Activated CD8-positive, alpha-beta memory T cell treated with anti-CD3 and anti-CD28 coated beads, Interleukin-2, amount 50 U/mL, for 4 hours (primary cell): ENCODE measurements around the gene PNCK.
"Not testable (repeated sequence)": the region's sequence is repeated elsewhere in the genome, so short reads cannot be mapped to it uniquely, and the experiment has no call there.

Experiments
- DNase-seq: peaks from one replicate; pipeline ENCODE4 v3.0.0-alpha.2; 2020

The PNCK gene

DNA sequence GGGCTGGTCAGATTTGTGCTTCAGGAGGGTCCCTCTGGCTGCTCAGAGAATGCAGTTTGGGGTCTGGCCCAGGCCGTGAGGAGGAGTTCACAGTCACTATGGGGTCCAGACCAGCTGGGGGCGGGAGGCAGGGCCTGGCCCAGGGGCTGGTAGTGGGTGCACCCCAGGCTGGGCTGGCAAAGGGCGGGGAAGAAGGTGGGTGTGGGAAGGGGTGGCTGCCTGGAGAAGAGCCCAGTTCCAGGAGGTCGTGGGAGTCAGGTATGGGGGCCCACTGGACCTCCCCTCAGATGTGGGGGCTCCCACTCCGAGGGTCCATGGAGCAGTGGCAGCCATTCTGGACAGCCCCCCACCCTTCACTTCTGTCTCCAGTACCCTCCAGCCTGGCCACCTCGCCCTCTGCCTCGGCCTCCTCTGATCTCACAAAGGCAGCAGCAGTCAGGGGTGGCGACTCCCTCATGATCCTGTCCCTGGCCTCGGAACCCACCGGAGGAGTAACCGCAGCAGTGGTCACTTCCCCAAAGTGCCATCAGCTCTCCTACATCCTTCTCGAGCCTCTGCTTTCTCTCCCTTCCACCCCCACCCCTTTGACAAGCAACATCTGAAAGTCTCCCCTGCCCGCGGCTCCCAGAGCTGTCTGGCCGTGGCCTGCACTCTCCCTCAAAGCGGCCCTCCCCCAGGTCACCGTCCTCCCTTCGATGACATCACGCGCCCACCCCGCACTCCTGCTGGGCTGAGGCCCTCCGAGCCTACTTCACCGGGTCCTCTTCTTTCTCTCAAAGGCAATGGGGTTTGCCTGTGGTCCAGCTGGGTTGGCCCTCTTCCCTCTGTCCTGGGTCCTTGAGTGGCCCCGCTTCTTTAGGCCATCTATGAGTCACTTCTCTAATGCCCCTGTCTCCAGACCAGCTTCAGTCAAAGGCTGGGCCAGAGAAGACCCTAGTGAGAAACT is 12.4 kb upstream of the PNCK start:
- DNase-seq, result no peak

DNA sequence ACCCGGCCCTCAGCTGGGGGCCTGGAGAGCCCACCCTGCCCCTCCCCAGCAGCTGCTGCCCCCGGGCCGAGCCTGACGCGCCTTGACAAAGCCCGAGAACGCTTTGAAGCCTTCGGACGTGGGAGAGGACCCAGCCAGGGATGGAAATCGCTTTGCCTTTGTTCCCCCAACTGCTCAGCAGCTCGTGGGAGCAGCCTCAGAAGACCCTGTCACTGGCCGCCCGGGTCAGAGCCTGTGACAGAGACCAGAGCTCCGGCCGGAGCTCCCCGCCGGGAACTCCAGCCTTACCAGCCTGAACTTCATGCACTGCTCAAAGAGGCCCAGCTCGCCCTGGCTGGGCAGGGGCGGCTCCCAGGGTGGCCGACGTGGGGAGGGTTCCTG is 11.5 kb upstream of the PNCK start:
- DNase-seq, result no peak

DNA sequence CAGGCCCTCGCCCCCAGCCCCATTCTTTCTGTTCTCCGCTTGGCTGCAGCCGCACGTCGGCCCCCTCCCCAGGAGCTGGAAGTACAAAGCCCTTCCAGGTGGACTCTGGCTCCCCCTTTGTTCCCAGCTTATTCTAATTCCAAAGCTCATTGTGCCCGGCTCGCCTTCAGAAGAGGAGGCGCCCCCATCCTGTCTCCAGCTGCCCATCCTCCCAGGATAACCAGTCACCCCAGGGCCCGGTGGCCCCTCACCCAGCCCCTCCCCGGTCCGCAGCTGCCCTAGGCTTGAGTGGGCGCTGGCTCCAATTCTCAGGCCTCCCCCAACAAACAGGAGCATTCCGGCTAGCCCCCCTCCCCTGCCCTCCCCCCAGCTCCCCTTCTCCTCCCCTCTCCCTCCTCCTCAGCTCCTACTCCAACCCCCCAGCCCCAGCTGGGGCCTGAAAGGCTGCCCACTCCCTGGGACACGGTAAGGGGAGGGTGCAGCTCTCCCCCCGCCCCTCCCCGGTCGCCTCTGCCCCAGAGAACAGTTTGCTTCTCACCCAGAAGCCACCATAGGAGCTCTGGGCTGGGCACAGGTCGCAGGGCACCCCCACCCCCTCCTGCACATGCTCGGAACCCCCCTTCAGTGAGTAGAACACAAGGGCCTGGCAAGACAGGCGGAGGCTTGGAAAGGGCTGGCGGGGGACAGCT is 11.0 kb upstream of the PNCK start:
- DNase-seq, result peak; percentile 12

DNA sequence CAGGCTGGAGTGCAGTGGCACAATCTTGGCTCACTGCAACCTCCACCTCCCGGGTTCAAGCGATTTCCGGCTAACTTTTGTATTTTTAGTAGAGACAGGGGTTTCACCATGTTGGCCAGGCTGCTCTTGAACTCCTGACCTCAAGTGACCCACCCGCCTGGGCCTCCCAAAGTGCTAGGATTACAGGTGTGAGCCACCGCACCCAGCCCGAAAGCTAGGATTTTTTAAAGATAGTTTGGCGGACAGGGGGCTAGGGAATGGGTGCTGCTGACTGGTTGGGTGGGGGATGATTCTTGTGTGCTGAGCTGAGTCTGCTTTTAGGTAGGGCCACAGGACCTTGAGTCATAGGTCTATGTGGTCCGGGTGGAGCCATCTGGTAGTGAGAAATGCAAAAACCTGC is 9.9 kb upstream of the PNCK start:
- DNase-seq, result not testable (repeated sequence)

DNA sequence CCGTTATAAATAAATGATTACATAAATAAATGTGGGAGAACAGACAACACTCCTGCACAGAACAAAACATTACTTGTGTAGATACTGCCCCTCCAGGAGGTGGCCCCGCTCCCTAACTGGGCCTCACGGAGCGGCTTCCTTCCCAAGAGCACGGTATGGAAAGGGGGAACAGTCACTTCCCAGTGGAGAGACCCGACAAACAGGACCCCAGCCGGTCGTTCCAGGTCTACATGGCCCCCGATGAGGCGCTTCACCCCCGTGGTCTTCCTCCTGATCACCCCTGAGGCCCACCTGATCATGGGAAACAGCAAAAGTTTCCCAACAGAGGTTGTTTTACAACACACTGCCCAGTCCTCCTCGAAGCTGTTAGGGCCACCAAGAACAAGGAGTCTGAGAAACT is 7.6 kb upstream of the PNCK start:
- DNase-seq, result no peak

DNA sequence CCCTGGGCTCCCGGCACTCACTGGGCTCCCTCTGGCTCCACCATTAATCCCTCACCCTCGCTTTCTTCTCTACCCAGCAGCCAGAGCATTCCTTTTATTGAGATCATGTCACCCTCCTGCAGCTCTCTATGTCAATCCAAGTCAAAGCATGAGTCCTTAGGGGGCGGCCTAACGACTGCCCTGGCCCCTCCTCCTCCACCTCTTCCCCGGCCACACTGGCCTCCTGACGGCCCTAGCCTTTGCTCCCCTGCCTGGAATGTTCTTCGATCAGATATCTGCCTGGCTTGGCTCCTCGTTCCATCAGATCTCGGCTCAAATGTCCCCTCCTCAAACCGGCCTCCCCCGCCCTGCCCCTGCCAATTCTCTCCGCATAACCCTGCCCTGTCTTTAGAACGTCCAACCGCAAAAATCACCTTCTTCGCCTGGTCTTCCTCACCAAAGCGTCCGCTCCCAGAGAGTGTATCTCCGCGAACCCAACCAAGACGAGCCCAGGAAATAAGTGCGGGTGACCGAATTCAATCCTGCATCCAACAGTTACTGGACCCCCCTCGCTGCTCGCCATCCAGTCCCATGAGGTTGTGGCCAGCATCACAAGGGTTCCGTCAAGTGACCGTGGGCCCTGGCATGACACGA is 722 bp upstream of the PNCK start:
- DNase-seq, result no peak

DNA sequence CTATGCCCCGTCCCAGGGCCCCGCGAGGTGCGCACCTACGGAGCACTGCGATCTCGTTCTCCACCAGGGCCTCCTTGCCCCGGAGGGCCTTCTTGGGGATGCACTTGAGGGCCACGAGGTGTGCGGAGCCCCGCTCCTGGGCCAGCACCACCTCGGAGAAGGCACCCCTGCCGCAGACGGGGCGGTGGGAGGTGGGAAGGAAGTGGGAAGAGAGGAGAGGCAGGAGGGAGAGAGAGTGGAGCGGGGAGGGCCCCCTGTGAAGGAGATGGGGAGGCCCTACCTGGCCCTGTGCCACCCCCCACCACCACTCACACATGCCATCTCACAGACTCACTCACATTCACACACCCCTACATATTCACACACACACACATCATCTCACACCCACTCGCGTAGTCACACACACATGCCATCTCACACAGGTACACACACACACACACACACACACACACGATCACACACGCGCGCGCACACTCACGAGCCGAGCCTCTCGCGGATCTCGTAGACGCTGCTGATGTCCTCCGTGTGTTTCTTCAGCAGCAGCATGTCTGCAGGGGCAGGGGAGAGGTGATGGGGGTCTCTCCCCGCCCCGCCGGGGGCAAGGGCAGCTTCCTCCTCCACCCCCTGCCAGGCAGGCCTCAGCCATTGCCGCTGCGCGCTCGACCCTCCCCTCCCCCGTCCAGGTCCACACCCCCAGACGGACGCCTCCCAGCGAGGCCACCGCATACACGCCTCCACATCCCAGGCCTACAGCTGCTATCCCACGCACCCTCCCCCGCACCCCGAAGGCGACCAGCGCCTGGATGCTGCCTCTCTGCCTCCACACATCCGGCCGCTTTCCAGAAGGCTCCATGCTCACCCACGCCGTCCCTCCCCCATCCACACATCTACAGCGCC is 834 bp downstream of the PNCK start:
- no peak for DNase-seq

DNA sequence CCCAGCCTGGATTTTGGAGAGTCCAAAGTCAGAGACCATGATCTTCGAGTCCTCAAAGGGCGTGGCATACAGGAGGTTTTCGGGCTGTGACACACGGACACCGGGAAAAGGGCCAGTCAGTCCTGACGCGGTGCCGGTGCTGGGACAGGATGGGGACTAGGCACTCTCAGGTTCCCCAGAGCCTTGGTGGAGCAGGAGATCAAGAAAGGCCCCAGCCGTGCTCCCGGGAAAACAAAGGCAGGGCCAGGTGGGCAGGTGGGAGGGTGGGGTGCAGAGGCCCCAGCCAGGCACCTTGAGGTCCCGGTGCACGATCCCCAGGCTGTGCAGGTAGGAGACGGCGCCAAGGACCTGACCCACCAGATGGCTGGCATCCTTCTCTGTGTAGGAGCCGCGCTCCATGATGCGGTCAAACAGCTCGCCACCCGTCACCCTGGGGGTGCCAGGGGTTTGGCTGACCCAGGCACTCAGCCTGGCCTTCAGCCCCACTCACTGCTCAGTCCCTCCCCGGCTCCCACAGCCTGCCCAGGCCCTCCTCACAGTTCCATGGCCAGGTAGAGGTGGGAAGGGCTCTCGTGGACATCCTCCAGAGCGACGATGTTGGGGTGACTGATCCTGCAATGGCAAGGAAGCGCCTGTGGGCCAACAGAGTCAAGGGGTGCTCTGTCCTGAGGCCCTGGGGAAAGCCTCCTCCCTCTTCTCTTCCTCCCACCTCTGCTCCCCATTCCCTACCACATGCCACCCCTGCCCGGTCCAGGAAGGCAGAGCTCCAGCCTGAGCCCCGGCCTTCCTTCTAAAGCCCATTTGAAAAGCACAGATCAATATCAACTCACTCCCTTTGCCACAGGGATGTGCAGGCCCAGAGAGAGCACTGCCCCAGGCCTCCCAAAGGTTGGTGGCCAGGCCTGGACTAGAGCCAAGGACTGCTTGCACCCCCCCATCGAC is 1.8 kb downstream of the PNCK start:
- DNase-seq, result no peak

DNA sequence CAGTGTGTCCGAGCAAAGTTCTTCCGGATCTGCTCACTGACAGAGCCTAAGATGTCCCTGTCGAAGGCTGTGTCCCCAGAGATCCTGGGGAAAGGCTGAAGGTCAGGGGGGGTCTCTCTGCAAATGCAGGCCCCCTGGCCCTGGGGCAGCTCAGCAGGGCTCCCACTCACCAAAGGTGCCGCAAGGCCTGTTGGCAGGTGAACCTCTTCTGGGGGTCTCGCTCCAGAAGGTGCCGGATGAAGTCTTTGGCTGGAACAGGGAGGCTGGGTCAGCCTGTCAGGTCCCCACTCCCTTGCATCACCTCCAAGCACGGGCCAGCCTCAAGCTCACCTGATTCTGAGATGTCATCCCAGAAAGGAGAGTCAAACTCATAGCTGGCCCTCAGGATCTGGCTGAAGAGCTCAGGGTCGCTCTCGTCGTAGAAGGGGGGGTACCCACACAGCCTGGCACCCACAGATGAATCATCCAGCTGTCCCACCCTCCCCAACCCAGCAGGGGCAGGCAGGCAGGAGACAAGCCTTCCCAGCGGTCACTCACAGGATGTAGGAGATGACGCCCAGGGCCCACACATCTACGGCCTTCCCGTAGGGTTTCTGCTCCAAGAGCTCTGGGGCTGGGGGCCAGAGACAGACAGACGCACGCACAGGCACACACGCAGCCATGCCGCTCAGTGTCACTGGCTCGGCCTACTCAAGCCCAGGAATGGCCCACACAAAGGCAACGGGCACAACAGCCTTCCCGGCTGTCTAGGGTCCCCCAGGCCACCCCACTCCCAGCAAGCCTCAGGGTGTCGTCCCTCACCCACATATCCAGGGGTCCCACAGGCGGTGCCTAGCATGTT is 2.6 kb downstream of the PNCK start:
- DNase-seq, result no peak

DNA sequence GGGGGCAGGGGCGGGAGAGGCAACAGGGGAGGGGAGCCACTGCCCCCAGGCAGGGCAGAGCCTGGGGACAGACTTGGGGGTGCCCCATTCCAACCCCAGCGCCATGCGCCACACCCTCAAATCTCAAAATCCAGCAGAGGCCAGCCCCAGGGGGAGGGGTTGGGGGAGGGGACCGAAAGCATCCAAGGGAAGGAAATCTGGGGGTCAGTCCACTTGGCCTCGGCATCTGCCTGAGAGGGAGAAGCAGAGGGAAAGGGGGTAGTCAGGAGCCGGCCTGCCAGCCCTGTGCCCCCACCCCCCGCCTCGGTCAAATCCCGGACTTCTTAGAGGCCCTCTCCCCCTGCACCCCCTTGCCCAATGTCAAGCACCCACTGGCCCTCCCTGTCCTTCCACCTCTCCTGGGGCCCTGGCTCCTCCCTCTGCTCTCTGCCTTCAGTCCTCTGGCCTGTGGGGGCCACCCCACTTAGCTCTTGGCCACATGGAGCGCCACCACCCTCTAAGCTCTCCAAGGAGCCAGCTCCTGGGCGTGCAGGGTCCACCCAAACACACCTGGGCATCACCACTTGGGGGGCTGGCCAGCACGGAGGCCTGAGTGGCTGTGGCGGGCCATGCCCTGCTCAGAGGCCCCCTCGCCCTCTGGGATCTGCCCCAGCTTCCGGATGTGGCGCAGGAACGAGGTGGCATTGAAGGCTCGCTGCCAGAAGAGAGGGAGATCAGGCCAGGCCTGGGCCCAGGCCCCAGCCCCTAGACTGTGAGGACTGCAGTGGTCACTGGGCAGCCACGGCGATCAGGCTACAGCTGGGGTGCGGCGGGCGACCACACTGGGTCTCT is 3.5 kb downstream of the PNCK start:
- no peak for DNase-seq

DNA sequence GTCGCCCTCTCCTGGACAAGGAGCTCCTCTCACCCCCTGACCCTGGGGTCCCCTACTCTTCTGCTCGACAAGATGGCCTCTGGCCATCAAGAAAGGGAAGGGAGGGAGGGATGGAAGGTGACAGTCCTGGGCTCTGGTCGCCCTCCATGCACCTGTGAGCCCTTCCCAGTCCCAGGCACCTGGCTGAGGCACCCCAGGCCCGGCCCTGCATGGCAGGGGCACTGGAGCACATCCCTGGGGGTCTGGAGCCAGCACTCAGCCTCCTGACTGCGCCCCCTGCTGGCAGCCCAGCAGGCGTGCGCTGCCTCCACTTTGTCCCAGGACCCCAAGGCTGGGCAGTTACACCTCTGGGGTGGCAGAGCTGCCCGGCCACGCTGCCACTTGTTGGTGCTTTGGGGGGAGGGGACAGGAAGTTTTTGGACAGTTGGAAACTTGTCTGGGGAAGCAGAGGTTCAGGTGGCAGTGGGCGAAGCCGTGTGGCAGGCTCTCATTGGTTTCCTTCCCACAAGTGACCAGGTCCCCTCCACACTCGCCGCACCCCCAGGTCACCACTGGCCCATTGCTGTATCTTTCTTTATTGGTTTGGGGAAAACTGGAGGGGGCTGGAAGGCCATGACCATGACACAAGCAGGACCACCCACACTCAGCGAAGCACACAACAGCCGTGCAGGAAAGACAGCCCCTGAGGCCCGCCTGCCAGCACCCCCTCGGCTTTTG is 4.3 kb downstream of the PNCK start:
- peak; percentile 47 for DNase-seq

DNA sequence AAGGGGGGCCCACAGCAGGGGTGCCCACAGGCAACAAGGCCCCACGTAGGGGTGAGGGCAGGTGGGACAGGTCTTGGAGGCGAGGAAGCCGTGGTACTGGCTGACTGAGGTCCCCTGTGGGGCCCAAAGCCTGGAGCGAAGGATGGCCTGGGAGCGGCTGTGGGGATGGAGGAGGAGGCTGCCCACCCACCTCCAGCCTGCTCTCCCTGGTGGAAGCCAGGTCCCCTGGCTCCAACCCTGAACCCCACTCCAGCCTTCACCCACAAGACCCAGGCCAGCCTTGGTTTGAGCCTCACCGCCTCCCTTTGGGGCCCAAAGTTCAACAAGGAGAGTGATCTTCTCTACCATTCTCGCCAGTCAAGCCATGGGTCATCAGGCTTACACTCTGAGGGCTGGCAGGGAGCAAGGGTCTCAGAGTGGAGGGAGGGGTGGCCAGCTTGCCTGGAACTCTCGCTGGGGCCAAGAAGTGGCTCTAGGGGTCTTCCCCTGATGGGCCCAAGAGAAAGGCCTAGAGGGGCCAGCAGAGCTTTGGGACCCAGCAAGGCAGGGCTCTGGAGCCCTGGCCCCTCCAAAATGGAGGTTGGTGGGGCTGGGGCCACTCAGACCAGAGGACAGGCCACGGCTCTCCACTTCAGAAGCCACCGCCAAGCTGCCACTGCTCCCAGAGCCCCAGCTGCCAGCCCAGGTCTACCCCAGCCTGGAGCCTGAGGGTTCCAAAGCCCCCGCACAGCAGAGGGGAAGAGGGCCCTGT is 5.0 kb downstream of the PNCK start:
- DNase-seq, result no peak

DNA sequence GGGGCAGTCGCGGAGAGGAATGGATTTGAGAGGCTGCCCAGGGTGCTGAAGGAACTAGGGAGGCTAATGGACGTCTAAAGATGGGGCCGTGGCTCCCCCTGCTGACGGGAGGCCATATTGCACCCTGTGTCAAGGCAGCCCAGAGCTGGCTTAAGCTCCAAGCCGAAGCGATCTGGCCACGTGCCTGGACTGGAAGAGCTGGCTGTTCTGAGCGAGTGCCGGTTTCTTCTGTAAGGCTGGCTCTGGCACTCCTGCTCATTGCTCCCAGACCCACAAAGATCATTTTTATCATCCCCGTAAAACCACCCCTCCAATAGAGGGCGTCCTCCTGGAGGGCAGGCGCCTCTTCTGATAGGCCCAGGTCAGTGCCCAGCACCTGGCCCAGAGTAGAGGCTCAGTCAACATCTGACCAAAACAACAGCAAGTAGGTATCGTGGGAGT is 5.6 kb downstream of the PNCK start:
- peak; percentile 77 for DNase-seq

DNA sequence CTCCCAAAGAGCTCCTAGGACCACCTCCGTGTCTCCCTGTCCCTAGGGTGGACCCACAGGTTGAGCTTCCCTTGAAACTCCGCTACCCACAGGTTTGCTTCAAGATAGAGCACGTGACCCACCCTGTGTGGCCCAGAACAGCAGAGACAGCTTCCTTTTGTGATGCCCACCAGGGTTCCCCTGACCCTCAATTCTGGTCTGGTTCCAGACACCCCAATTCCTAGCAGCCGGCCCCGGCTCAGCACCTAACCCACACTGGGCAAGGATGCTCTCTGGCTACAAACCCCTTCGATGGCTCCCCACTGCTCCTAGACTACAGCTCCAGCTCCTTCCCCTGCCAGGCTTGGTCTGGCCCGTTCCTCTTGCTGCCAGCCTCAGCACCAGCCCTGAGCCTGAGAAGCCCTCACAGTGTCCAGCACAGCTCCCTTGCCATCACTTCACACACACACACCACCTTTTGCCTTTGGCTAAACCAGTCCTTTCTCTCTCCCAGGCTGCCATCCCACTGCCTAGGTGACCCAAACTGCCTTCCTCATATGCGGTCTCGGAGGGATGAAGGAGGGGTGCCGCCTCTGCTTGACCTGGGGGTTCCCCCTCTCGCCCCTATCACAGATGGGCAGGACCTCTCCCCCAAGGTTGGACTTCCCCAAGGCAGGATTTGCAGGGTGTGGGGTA is 6.2 kb downstream of the PNCK start:
- no peak for DNase-seq

DNA sequence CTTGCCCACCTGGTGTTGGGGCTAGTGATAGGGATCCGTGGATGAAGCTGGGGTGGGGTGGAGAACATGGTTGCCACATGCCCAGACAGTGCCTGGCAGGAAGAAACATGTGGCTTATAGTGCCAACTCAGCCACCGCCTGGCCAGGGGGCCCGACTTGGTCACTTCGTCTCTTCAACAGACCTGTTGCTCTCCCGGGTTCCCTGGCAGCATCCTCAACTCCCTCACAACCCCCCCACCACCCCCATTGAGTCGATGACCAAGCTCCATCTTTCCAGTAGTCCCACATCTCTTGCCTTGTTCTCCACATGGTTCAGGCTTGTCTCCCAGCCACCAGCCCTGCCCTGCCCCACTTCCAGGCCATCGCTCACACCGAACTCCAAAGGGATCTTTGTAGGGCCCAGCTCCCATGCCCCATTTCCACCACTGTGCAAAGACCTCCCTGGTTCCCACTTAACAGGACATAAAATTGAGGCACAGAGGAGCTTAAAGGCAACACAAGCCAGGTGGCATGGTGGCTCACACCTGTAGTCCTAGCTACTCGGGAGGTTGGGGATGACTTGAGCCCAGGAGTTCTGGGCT is 7.8 kb downstream of the PNCK start:
- no peak for DNase-seq

DNA sequence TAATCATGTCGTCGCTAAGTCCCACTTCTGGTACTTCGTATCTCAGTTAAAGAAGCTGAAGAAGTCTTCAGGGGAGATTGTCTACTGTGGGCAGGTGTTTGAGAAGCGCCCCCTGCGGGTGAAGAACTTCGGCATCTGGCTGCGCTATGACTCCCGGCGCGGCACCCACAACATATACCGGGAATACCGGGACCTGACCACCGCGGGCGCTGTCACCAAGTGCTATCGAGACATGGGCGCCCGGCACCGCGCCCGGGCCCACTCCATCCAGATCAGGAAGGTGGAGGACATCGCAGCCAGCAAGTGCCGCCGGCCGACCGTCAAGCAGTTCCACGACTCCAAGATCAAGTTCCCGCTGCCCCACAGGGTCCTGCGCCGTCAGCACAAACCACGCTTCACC is 11.3 kb downstream of the PNCK start:
- peak; percentile 63 for DNase-seq

DNA sequence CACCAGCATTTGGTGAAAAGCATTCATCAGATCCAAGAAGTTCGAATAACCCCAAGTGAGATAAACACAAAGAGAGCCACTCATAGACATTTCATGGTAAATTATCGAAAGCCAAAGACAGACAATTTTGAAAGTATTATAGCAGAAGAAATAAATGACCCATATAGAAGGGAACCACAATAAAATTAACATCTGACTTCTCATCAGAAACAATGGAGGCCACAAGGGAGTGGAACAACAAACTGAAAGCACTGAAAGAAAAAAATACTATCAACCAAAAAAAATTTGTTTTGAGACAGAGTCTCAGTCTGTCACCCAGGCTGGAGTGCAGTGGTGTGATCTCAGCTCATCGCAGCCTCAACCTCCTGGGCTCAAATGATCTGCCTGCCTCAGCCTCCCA is 14.3 kb downstream of the PNCK start:
- DNase-seq, result no peak
